Mesenchymal stem cell (in vitro differentiated cells and primary cell): ENCODE measurements around the gene FCGR3A.
"Not testable (repeated sequence)": the region's sequence is repeated elsewhere in the genome, so short reads cannot be mapped to it uniquely, and the experiment has no call there.

Experiments
- DNase-seq: peaks from one replicate; pipeline ENCODE4 v3.0.0-alpha.2; 2013
- H2AFZ ChIP-seq: one replicate; pipeline ENCODE4 v1.6.1; 2013; ENCODE audit warnings: low read depth, mild to moderate bottlenecking, control low read depth, inconsistent platforms, low read length, moderate library complexity
- H2AK5ac ChIP-seq: 2 replicates; pipeline ENCODE4 v1.6.1; 2013; ENCODE audit warnings: low read length, moderate library complexity, mild to moderate bottlenecking, inconsistent platforms; ENCODE audit not compliant: severe bottlenecking
- H2BK120ac ChIP-seq: one replicate; pipeline ENCODE4 v1.6.1; 2013; ENCODE audit warnings: low read depth, mild to moderate bottlenecking, inconsistent platforms, low read length, moderate library complexity
- H2BK12ac ChIP-seq, 2 experiments: one replicate each; pipeline ENCODE4 v1.6.1; 2013; ENCODE audit warnings: inconsistent platforms in 2 of 2, low read length in 2 of 2, mild to moderate bottlenecking in 2 of 2, moderate library complexity in 2 of 2, control low read depth in 1 of 2
- H2BK15ac ChIP-seq: one replicate; pipeline ENCODE4 v1.6.1; 2013; ENCODE audit warnings: mild to moderate bottlenecking, low read depth, inconsistent platforms; ENCODE audit not compliant: poor library complexity, severe bottlenecking
- H2BK5ac ChIP-seq: 2 replicates; pipeline ENCODE4 v1.6.1; 2013; ENCODE audit warnings: low read depth, mild to moderate bottlenecking, low read length, control low read depth, inconsistent platforms; ENCODE audit not compliant: poor library complexity, severe bottlenecking
- H3K14ac ChIP-seq, 2 experiments: one replicate each; pipeline ENCODE4 v1.6.1; 2013; ENCODE audit warnings: inconsistent platforms in 2 of 2, low read length in 2 of 2, control low read depth in 1 of 2, mild to moderate bottlenecking in 1 of 2, moderate library complexity in 1 of 2
- H3K18ac ChIP-seq, 2 experiments: one replicate each; pipeline ENCODE4 v1.6.1; 2013; ENCODE audit warnings: inconsistent platforms in 2 of 2, low read length in 2 of 2, control low read depth in 1 of 2, low read depth in 1 of 2, mild to moderate bottlenecking in 1 of 2
- H3K23ac ChIP-seq, 2 experiments: one replicate each; pipeline ENCODE4 v1.6.1; 2013; ENCODE audit warnings: inconsistent platforms in 2 of 2, low read length in 2 of 2, mild to moderate bottlenecking in 2 of 2, moderate library complexity in 2 of 2, control low read depth in 1 of 2
- H3K27ac ChIP-seq: 2 replicates; pipeline ENCODE4 v1.5.1; 2013; ENCODE audit warnings: mild to moderate bottlenecking, moderate library complexity, low read length, control low read depth, inconsistent platforms; ENCODE audit not compliant: poor library complexity, severe bottlenecking
- H3K27me3 ChIP-seq, 2 experiments: 2 replicates each; pipeline versions ENCODE4 v1.6.1 to v1.7.0; 2013; ENCODE audit warnings: low read length in 2 of 2, mild to moderate bottlenecking in 2 of 2, moderate library complexity in 2 of 2, control low read depth in 1 of 2, inconsistent platforms in 1 of 2; ENCODE audit not compliant: control insufficient read depth in 1 of 2, insufficient read depth in 1 of 2
- H3K36me3 ChIP-seq, 2 experiments: 2 replicates each; pipeline versions ENCODE4 v1.6.1 to v1.7.0; 2013; ENCODE audit warnings: low read length in 2 of 2, control low read depth in 1 of 2, inconsistent platforms in 1 of 2, low read depth in 1 of 2, mild to moderate bottlenecking in 1 of 2; ENCODE audit not compliant: insufficient read depth in 2 of 2, control insufficient read depth in 1 of 2
- H3K4ac ChIP-seq, 2 experiments: one replicate each; pipeline ENCODE4 v1.6.1; 2013; ENCODE audit warnings: inconsistent platforms in 2 of 2, low read length in 2 of 2, mild to moderate bottlenecking in 2 of 2, moderate library complexity in 2 of 2, control low read depth in 1 of 2, low read depth in 1 of 2
- H3K4me1 ChIP-seq: 2 replicates; pipeline ENCODE4 v1.6.1; 2013; ENCODE audit warnings: low read depth, low read length, control low read depth; ENCODE audit not compliant: control insufficient read depth, insufficient read depth
- H3K4me2 ChIP-seq: 2 replicates; pipeline ENCODE4 v1.6.1; 2013; ENCODE audit warnings: low read length, mild to moderate bottlenecking, inconsistent platforms; ENCODE audit not compliant: poor library complexity, severe bottlenecking
- H3K4me3 ChIP-seq, 2 experiments: 2 replicates each; pipeline versions ENCODE4 v1.5.1 to v1.7.0; 2013; ENCODE audit warnings: low read length in 2 of 2, mild to moderate bottlenecking in 2 of 2, control low read depth in 1 of 2, low read depth in 1 of 2; ENCODE audit not compliant: insufficient read depth in 1 of 2
- H3K79me1 ChIP-seq: replicated peaks from 2 replicates; pipeline ENCODE4 v1.6.1; 2013; ENCODE audit warnings: mild to moderate bottlenecking, control low read depth, low read length, inconsistent platforms; ENCODE audit not compliant: poor library complexity, severe bottlenecking
- H3K9ac ChIP-seq: 2 replicates; pipeline ENCODE4 v1.7.0; 2013; ENCODE audit warnings: mild to moderate bottlenecking, low read length, moderate library complexity
- H3K9me3 ChIP-seq: 2 replicates; pipeline ENCODE4 v1.7.0; 2013; ENCODE audit warnings: mild to moderate bottlenecking, low read length; ENCODE audit not compliant: control insufficient read depth
- H4K8ac ChIP-seq: one replicate; pipeline ENCODE4 v1.6.1; 2013; ENCODE audit warnings: inconsistent platforms, mild to moderate bottlenecking, low read length, moderate library complexity
- H4K91ac ChIP-seq: one replicate; pipeline ENCODE4 v1.6.1; 2013; ENCODE audit warnings: mild to moderate bottlenecking, low read length, inconsistent platforms
- WGBS: methylation state at CpG from one replicate; pipeline ENCODE4 v1.1.7; 2013; ENCODE audit warnings: mixed read lengths; 5-methylcytosine and 5-hydroxymethylcytosine counted together

FCGR3A gene

GRCh38 chr1:161545005-161545731 is 4.5 kb downstream of the FCGR3A start:
- H3K4ac ChIP-seq, H2BK12ac ChIP-seq, H3K9ac ChIP-seq, H3K36me3 ChIP-seq, H3K27ac ChIP-seq, H4K91ac ChIP-seq, H3K79me1 ChIP-seq, H3K4me1 ChIP-seq, H3K23ac ChIP-seq, H4K8ac ChIP-seq, H2BK15ac ChIP-seq, H2AFZ ChIP-seq, H2BK5ac ChIP-seq, H3K4me2 ChIP-seq, H2BK120ac ChIP-seq, DNase-seq, H2AK5ac ChIP-seq, H3K4me3 ChIP-seq, H3K9me3 ChIP-seq, H3K14ac ChIP-seq, H3K18ac ChIP-seq: not testable (repeated sequence)
- H3K27me3 ChIP-seq, result peaks cover 7 to 18% of the 10 kb centered on the region in 2 experiments
- 81% methylated on average over 9 of the region's 11 CpGs for WGBS

- not testable (repeated sequence) for H4K91ac ChIP-seq, H2BK5ac ChIP-seq, H3K36me3 ChIP-seq, H3K4me3 ChIP-seq, H2AK5ac ChIP-seq, H3K4me1 ChIP-seq, DNase-seq, H3K4ac ChIP-seq, H3K27ac ChIP-seq, H4K8ac ChIP-seq, H3K9me3 ChIP-seq, H2BK120ac ChIP-seq, H3K9ac ChIP-seq, H3K23ac ChIP-seq, H2AFZ ChIP-seq, H3K4me2 ChIP-seq, H2BK12ac ChIP-seq, H2BK15ac ChIP-seq, H3K79me1 ChIP-seq, H3K18ac ChIP-seq, H3K14ac ChIP-seq
- peaks cover 7 to 12% of the 10 kb centered on the region in 2 experiments for H3K27me3 ChIP-seq
- no CpG with 5 or more reads among the region's 1 CpG for WGBS
These were observed 6.5 kb downstream of the FCGR3A start for GRCh38 chr1:161543125-161543524.

GRCh38 chr1:161542091-161542559 is 7.5 kb downstream of the FCGR3A start:
- H2BK5ac ChIP-seq, H3K9ac ChIP-seq, H3K79me1 ChIP-seq, H4K91ac ChIP-seq, H2BK15ac ChIP-seq, H2AK5ac ChIP-seq, H4K8ac ChIP-seq, H3K18ac ChIP-seq, DNase-seq, H3K4me3 ChIP-seq, H2BK120ac ChIP-seq, H3K4ac ChIP-seq, H3K36me3 ChIP-seq, H3K4me1 ChIP-seq, H2BK12ac ChIP-seq, H3K27ac ChIP-seq, H3K4me2 ChIP-seq, H3K14ac ChIP-seq, H2AFZ ChIP-seq, H3K9me3 ChIP-seq, H3K23ac ChIP-seq: not testable (repeated sequence)
- H3K27me3 ChIP-seq, result peaks cover 7 to 12% of the 10 kb centered on the region in 2 experiments
- WGBS, result 87% methylated on average over 4 of the region's 5 CpGs

- not testable (repeated sequence) for H3K14ac ChIP-seq, H3K4me2 ChIP-seq, DNase-seq, H3K4ac ChIP-seq, H3K18ac ChIP-seq, H2AK5ac ChIP-seq, H2BK120ac ChIP-seq, H3K79me1 ChIP-seq, H4K8ac ChIP-seq, H3K4me1 ChIP-seq, H2BK15ac ChIP-seq, H3K9me3 ChIP-seq, H2BK5ac ChIP-seq, H2BK12ac ChIP-seq, H3K23ac ChIP-seq, H4K91ac ChIP-seq, H3K36me3 ChIP-seq, H3K27ac ChIP-seq, H2AFZ ChIP-seq
- peaks cover 7 to 12% of the 10 kb centered on the region in 2 experiments for H3K27me3 ChIP-seq
- 66% methylated on average over 10 of the region's 10 CpGs for WGBS
- peak overlapping the region in 1 of 2 experiments; percentile 93 for H3K4me3 ChIP-seq
- H3K9ac ChIP-seq, result peak overlapping the region; percentile 89
These were observed 9.1 kb downstream of the FCGR3A start for GRCh38 chr1:161540570-161540960.
